ENCODE results near the gene DCLK3. TPM values are rescaled to one million over a fixed set of nuclear protein-coding genes. Genes with fewer than 3 reads are reported as not detected.

DCLK3 gene
- total RNA-seq, 2 donors from 2014 or later, result 0.24 TPM; not detected in 1

DNA sequence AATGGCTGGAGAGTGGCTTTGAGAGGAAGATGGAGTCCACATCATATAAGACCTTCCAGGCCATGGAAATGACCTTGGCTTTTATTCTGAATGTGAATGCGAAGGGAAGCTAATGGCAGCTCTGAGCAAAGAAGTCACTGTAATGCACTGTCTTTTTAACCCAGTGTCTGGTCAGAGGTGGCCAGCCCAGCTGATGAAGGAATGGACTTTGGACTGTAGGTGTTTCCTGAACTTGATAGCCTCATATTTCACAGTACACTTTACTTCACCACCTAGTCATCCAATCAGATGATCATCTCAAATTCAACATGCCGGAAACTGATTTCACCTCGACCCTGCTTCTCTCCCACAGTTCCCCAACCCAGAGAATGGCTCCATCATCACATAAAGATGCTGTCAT lies 33.4 kb downstream of the DCLK3 start:
- intact Hi-C loops (cut with DNase I), result loop anchor here in 1 of 2 donors (10.0 kb wide), 1 partner anchor 224 kb away; no protein-coding TSS in a partner anchor
- no peak for DNase-seq (ENCODE audit: low spot score)

DNA sequence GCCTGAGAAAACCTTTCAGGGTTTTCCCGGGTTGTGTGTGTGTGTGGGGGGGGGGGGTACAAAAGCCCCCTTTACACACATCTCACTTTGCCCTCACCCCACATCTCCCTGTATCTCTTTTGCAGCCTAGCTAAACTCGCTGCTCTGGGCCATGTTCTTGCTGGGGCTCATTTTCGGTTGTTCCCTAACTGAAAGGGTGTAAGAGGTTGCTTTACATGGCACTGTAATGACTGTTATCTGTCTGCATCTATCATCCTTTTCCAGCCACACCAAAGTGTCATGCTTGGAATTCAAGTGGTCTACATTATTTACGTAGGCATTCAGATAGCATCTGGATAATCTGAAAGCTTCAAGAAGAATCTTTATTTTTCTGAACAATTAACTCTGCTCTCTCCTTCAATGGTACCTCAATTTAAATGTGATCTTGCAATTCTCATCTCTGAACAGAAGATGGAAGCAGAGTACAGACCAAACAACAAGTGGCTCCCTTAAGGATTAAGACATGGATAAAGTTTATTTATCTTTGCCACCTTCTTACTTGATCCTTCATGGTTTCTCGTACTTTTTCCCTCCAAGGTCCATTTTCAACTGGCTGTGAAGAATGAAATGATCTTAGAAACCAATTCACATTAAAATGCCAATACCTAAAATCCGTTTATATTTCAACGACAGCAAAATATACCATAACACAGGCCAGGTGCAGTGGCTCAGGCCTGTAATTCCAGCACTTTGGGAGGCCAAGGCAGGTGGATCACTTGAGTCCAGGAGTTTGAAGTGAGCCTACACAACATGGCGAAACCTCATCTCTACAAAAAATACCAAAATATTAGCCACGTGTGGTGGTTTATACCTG lies 34.9 kb downstream of the DCLK3 start:
- DNase-seq (ENCODE audit: low spot score), result no peak
- intact Hi-C loops (cut with DNase I), result loop anchor here (5.0 to 10.0 kb wide), 2 partner anchors 138 to 225 kb away; no protein-coding TSS in a partner anchor

DNA sequence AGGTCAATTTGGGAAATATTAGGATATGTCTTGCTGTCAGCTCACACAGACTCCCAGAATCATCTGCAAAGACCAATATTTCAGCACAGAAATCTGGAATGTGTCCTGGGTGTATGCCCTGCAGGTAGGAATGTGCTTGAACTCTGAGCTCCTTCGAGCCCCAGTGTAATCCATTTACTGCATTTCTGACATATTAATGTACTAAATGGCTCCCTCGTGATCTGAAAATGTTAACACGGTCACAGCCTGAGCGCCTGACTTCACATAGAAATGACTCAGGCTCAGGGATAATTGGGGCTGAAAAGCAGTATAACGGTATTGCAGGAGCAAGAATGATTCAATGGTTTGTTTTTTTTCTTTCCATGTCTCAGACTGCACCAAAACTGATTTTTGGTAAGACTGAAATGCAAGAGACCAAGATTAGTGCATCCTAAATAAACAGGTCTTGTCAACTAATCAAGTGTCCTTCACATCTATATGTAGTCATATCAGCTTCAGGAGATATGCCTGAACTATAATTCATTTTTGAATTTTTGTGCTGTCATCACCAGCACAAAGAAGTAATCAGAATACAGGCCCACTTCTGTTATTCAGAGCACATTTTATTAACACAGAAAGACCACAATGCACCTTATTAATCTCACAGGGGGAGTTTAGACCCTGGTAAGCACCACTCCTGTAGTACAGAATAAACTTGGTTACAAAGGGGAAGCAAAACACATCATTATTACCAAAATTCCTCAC lies 49.8 kb downstream of the DCLK3 start:
- DNase-seq (ENCODE audit: low spot score), result no peak
- intact Hi-C loops (cut with DNase I), result no loop called here

DNA sequence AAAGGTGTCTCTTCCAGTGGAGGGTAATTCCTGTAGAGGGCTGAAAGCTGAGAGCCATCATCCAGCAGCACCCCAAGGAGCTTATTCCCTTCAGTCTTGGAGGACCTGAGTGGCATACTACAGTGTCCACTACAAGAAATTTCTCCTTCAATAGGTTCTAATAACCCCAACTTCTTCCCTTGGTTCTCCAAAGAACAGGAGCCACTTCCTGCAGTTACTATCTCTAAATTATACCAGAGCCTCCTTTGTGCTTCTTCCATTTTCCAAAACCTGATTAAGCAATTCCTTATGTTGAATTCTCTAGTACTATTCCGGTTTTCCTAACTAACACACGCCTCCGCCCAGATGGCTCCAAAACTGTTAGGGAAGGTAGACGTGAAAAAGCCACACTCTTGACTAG lies 50.4 kb downstream of the DCLK3 start:
- intact Hi-C loops (cut with DNase I), result no loop called here
- DNase-seq (ENCODE audit: low spot score), result no peak

DNA sequence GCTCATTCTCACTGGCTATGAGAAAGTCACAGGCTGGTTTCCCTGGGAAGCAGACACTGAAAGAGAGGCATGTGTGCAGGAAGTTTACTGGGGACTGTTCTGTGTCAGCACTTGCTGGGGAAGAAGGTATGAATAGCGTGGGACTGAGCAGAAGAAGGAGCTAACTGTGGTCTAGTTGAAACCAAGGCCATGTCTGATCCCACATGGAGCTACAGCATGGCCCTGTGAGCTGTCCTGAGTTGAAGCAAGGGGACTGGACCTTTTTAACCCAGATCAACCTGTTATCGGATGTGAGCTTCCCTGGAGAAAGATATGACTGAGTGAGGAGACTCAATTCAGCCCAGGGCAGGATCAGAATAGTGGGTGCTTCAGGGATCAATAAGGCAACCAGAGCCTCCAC lies 53.7 kb downstream of the DCLK3 start:
- intact Hi-C loops (cut with DNase I), result no loop called here
- no peak for DNase-seq (ENCODE audit: low spot score)

DNA sequence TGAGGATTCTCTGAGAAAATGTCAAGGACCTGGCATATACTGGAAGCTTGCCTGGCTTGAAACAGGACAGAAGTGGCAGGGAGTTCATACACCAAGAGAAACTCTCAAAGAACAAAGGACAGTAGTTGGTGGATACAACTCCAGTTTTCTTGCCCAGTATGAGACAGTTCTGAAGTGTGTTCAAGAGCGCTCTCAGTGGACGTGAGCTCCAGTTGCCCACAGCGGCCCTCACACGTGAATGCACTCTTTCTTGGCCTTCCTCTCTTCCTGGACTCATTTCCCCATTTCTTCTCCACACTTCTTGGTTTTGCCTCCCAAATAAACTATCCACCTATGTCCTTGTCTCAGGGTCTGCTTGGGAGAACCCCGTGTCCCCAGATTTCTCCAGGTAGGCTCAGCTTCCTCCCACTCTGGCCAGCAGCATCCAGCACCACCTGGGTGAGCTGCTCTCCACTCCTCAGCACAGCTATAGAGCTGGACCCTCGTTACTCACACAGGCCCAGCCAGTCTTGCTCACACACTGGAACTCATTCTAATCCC lies 54.5 kb downstream of the DCLK3 start:
- intact Hi-C loops (cut with DNase I), result loop anchor here in 1 of 2 donors (10.0 kb wide), 1 partner anchor 735 kb away; no protein-coding TSS in a partner anchor
- no peak for DNase-seq (ENCODE audit: low spot score)

DNA sequence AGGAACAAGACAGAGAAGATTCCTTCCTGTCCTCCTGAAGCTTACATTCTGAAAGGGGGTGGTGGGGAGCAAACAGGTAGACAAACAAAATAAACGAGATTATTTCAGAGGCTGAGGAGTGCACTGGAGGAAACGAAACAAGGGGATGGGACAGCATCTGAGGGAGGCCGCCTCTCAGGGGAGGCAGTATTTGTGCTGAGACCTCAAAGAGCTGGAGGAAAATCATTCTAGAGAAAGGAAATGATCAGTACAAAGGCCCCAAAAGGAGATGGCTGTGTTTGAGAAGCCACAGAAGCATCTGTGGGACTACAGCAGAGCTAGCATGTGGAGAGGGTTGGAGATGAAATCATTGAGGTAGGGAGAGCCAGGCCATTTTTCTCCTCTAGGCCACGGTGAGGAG lies 55.1 kb downstream of the DCLK3 start:
- intact Hi-C loops (cut with DNase I), result loop anchor here in 1 of 2 donors (10.0 kb wide), 1 partner anchor 734 kb away; no protein-coding TSS in a partner anchor
- DNase-seq (ENCODE audit: low spot score), result no peak

DNA sequence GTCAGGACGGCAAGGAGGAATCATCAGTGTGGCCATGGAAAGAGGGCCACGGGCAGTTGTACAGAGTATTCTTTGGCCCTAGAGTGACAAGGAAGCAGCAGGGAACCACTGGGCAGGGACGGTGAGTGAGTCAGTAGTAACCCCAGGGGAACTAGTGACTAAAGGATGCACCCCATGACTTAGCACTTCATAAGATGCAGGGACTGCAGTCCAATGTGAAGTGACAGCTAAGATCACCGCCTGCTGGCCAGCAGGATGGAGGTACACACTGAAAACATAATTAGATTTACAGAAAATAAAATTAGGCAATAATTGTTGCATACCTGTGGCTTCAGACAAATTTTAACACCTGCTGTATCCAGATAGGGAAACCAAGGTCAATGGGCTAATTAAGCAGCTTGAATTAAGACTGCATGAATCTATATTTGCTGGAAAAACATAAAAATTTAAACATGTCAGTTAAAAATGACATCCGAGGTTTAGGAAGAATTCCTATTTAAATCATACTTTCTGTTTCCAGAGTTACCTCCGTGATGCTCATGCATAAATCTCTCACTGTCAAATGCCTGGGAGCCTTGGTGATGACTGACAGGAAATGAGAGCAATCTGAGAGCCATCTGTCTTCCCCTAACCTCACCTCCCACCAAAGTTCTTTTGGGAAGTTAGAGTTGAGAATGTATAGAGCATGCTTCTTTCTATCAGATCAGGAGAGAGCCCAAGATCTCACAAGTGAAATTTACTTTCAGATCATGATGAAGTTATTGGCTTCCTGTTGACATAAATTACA lies 56.5 kb downstream of the DCLK3 start:
- intact Hi-C loops (cut with DNase I), result loop anchor here in 1 of 2 donors (10.0 kb wide), 1 partner anchor 733 kb away; no protein-coding TSS in a partner anchor
- no peak for DNase-seq (ENCODE audit: low spot score)

DNA sequence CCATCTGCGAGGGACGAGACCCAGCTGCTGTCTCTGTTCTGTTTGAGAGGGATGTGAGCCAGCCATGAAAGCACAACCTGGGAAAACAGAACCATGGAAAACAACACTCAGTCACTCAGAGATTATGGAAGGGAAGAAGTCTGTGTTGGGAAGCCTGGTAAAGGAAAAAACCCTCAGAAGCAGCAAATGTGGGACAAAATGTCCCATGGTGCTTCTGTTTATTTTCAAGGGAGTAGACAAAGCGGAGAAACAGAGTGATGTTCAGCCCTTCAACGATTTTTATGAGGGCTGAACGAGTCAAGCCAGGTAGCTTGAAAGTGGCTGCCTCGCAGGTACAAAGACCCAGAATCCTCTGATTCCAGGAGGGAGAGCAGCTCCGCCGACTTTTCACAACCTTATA lies 59.3 kb downstream of the DCLK3 start:
- no peak for DNase-seq (ENCODE audit: low spot score)
- intact Hi-C loops (cut with DNase I), result loop anchor here in 1 of 2 donors (10.0 kb wide), 1 partner anchor 730 kb away; no protein-coding TSS in a partner anchor

DNA sequence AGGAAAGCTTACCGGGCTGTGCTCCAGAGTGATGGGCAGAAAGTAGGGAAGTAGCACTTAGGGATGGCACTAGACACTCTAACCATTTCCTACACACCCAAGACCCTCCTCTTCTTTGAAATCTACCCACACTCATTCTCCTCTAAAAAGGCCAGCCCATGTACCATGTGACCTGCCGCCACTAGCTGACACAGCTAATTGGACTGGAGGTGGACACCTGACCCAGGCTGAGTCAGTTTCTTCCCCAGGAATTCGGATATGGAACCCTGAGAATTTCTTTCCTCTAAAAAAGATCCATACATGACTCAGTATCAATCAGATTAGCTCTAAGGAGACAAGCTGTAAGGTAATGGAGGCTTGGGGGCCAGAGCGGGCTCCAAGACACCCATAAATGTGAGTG lies 60.1 kb downstream of the DCLK3 start:
- no peak for DNase-seq (ENCODE audit: low spot score)
- intact Hi-C loops (cut with DNase I), result loop anchor here (5.0 to 10.0 kb wide), 2 partner anchors 729 to 737 kb away; no protein-coding TSS in a partner anchor

DNA sequence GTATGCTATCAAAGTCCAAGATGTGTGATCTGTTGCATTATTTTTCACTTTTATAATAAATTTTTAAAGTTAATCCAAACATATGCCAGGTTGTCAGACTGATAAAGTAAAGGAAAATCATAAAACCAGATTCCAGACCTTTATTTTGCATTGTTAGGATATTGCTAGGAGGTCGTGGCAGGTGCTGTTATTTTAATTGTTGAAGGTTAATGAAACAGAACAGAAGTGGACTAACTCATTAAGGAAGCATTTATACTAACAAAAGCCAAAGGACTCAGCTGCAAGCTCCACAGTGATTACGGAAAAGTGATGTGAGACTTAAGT lies 63.1 kb downstream of the DCLK3 start:
- intact Hi-C loops (cut with DNase I), result loop anchor here (5.0 to 10.0 kb wide), 2 partner anchors 726 to 734 kb away; no protein-coding TSS in a partner anchor
- no peak for DNase-seq (ENCODE audit: low spot score)

DNA sequence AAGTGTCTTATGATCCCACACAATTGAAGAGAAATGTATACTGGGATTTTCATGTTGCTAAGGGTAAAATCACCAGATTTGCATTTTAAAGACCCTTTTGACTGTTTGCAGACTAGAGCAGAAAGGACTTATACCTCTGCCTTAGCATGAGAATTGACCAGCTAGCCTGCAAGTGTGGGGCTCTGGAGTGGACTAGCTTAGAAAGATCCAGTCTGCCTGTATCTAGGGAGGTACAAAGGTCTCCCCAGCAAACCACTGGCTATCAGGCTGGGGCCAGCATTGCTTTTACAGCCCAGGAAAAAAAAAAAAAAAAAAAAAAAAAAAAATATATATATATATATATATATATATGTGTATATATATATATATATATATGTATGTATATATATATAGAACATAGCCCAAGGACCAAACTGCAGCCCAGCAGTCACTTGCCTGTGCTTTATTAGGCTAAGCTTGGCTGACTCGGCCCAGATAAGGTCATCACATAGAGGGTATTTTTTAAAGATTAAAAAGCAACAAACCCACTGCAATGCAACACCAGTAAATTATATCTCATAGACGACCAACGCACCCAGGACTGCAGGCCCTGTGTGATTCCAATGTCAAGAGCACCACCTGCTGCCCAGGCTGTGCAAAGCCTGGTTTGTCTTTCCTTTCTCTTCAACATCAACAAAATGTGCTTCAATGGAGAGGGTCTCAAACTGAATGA lies 63.7 kb downstream of the DCLK3 start:
- intact Hi-C loops (cut with DNase I), result loop anchor here (5.0 to 10.0 kb wide), 2 partner anchors 726 to 733 kb away; no protein-coding TSS in a partner anchor
- no peak for DNase-seq (ENCODE audit: low spot score)

DNA sequence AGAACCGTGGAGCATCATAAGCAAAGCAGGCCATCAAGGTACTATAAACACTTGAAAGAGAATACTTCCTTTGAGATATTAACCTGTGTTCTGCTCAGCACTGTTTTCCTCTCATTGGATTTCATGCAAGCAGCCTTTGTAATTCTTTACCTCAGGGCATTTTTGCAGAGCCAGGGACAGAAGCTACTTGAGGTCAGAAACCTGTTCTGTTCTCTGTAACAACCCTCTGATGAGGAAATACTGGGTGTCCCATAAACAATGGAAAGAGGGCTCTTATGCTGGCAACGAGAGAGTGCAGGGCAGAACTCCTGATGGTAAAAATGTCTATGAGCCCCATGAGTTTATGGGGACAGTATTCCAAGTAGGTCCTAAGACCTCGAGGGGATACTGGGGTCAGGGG lies 66.0 kb downstream of the DCLK3 start:
- DNase-seq (ENCODE audit: low spot score), result no peak
- intact Hi-C loops (cut with DNase I), result no loop called here

DNA sequence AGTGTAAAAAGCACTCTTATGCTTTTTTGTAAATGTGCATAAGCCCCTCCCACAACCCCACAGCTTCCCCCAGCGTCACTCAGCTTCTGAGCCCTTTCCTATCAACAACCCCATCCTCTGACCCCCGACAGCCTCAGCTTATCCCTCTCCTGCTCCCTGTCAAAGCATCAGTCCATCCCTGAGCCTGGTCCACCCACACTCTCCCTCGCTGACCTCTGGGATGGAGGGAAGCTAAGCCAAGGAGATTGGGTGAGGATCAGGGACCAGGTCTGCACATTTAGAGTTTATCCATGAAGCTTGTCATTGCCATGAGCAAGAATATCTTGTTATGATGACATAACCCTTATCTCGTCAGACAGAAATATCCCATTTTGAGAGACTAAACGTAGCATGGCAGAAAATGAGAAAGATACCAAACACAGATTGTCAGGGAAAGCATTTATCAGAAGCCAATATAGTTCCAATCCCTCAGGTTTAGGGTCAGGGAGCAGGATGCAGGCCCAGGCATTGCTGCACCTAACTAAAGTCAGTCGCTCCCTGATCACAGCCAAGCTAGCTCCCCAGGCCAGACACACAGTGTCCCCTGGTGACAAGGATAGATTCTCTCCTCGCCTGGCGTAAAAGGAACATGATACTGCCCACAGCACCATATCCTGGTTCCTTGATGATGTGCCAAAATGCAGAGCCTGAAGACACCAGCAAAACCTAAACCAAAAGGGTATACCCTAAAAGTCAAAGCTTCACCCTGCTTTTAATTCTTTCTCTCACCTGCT lies 66.9 kb downstream of the DCLK3 start:
- DNase-seq (ENCODE audit: low spot score), result no peak
- intact Hi-C loops (cut with DNase I), result no loop called here

DNA sequence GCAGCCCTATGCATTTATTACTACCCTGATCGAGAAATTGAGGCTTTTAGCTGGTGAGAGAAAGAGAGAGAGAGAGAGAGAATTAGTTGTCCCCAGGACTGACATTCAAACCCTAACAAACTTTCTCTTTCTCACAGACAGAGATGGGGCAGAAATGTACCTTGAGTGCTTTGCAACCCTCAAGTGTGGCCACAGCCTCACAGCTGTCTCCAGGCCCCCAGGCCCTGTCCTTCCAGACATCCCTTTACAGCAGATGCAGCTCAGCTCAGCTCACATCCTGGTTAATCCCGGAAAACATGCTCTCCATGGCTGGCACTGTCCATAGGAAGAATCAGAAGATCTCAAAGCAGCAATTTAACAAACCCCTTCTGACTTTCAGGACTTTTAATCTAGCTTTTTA lies 67.6 kb downstream of the DCLK3 start:
- intact Hi-C loops (cut with DNase I), result no loop called here
- DNase-seq (ENCODE audit: low spot score), result no peak

DNA sequence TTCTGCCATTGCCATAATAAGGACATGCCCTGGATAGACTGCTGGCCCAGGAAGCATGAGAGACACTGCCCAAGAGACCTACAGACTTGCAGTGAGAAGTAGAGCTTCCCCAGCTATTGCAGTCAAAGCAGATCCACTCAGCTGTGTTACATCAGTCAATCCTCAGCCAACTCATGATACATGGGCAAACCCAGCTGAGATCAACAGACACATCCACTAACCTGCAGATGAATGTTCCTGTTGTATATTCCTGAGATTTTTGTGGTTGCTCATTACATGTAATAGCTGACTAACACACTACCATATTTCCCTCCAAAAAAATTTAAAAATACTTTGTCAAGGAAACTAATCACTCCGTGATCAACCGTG lies 68.6 kb downstream of the DCLK3 start:
- intact Hi-C loops (cut with DNase I), result no loop called here
- no peak for DNase-seq (ENCODE audit: low spot score)

DNA sequence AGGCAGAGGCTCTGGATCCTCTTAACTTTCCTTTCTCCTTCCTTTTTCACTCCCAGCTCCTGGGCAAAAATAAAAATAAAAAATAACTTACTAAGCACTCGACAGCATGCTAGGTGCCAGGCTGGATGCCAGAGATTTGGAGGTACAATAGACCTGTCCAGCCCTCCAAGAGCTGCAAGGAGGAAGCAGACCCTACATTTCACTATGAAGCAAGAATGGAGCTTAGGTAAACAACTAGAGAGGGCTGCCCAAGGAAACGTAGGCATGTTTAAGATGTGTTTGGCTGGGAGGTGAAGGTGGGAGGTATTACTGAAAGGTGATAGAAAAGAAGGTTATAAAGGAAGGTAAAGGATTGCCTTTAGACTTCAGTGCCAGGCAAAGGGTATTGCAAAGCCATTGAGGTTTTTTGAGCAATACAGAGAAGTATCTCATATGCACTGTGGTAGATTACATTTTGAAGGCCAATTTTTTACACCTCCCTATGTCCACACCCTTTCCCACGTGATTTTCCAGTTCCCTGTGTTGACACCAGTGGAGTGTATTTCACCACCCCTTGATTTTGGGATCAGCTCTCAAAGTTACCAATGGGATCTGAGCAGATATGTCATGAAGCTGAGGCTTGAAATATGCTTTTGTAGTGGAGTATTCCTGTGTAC lies 69.1 kb downstream of the DCLK3 start:
- no peak for DNase-seq (ENCODE audit: low spot score)
- intact Hi-C loops (cut with DNase I), result no loop called here
